ENCODE measurements around the gene BRICD5. TPM values are rescaled to one million over a fixed set of nuclear protein-coding genes. Genes with fewer than 3 reads are reported as not detected.

Gene BRICD5
- total RNA-seq, 4 donors from 2014 or later = 0.72 to 10.3 (median 3.5) TPM

- no peaks in the 10 kb centered on the region for H3K9me3 ChIP-seq
- peaks cover 0 to 60% of the 10 kb centered on the region in 2 donors for H3K36me3 ChIP-seq
- no peak overlapping the region for H3K27ac ChIP-seq
- H3K4me1 ChIP-seq = peaks cover 3 to 35% (median 6%) of the 10 kb centered on the region in 3 donors
- no peak for ATAC-seq
- H3K27me3 ChIP-seq = no peaks in the 10 kb centered on the region
- H3K4me3 ChIP-seq = no peak overlapping the region
- 79% methylated on average over 5 to 6 of the region's 11 CpGs for WGBS, 2 donors (ENCODE audit: low coverage in 1 of 2)
- no peak for TF ChIP-seq CTCF (IDR thresholded peaks at IDR 0.05)
Measured at GRCh38 chr16:2253293-2253692, 42.6 kb upstream of the BRICD5 start.

GRCh38 chr16:2252806-2253148 is 42.1 kb upstream of the BRICD5 start:
- Histone ChIP-seq H3K9me3 (no peaks in the 10 kb centered on the region), H3K4me3 (no peak overlapping the region), H3K27ac (peak overlapping the region in 2 of 4 donors; percentile 91 to 97), H3K36me3 (peaks cover 0 to 55% of the 10 kb centered on the region in 2 donors), H3K4me1 (peaks cover 3 to 37% (median 6%) of the 10 kb centered on the region in 3 donors), H3K27me3 (no peaks in the 10 kb centered on the region)
- TF ChIP-seq POLR2A (IDR thresholded peaks at IDR 0.05) = no peak
- TF ChIP-seq EP300 (IDR thresholded peaks at IDR 0.05) = no peak
- no peak for TF ChIP-seq CTCF (IDR thresholded peaks at IDR 0.05)
- no peak for TF ChIP-seq POLR2AphosphoS5 (IDR thresholded peaks at IDR 0.05)
- whole genome bisulfite sequencing, 2 donors (ENCODE audit: low coverage in 1 of 2) = 84 to 92% methylated on average over 4 to 7 of the region's 7 CpGs
- ATAC-seq = no peak

GRCh38 chr16:2251296-2252111 is 40.8 kb upstream of the BRICD5 start, which contains the start of gene ECI1:
Gene ECI1, minus strand, starts transcription at chr16:2251587. Its CDS starts 21 bp downstream, at chr16:2251566.
- peak; percentile 98 for ATAC-seq
- no peaks in the 10 kb centered on the region for H3K27me3 ChIP-seq
- peaks cover 3 to 37% (median 6%) of the 10 kb centered on the region in 3 donors for H3K4me1 ChIP-seq
- TF ChIP-seq POLR2A (IDR thresholded peaks at IDR 0.05) = peak; percentile 83 to 86
- peak in 3 of 4 experiments; percentile 79 to 89 (median 85) for TF ChIP-seq CTCF (IDR thresholded peaks at IDR 0.05)
- TF ChIP-seq EP300 (IDR thresholded peaks at IDR 0.05) = no peak
- TF ChIP-seq POLR2AphosphoS5 (IDR thresholded peaks at IDR 0.05) = peak; percentile 84
- peaks cover 0 to 51% of the 10 kb centered on the region in 2 donors for H3K36me3 ChIP-seq
- WGBS, 2 donors (ENCODE audit: low coverage in 1 of 2) = 40% methylated on average over 1 of the region's 88 CpGs; no CpG with 5 or more reads in 1 of the 2 donors
- peak within 1 kb of the TSS; percentile 66 to 85 for H3K4me3 ChIP-seq
- H3K9me3 ChIP-seq = no peaks in the 10 kb centered on the region
- peak within 1 kb of the TSS; percentile 71 to 97 (median 94) for H3K27ac ChIP-seq

GRCh38 chr16:2250652-2251295 is 40.1 kb upstream of the BRICD5 start:
- Histone ChIP-seq H3K4me3 (peak overlapping the region; percentile 66 to 85), H3K27me3 (no peaks in the 10 kb centered on the region), H3K4me1 (peaks cover 3 to 37% (median 6%) of the 10 kb centered on the region in 3 donors), H3K27ac (peak overlapping the region; percentile 71 to 97 (median 94)), H3K9me3 (no peaks in the 10 kb centered on the region), H3K36me3 (peaks cover 0 to 51% of the 10 kb centered on the region in 2 donors)
- WGBS, 2 donors (ENCODE audit: low coverage in 1 of 2) = 5 to 7% methylated on average over 5 to 26 of the region's 35 CpGs
- no peak for ATAC-seq
- TF ChIP-seq POLR2A (IDR thresholded peaks at IDR 0.05) = no peak
- no peak for TF ChIP-seq CTCF (IDR thresholded peaks at IDR 0.05)
- TF ChIP-seq EP300 (IDR thresholded peaks at IDR 0.05) = no peak
- no peak for TF ChIP-seq POLR2AphosphoS5 (IDR thresholded peaks at IDR 0.05)

All from gastroesophageal sphincter (tissue), 4 donors.